ENCODE measurements around the gene RFX8.
"Not testable (repeated sequence)": the region's sequence is repeated elsewhere in the genome, so short reads cannot be mapped to it uniquely, and the experiment has no call there.

The RFX8 gene

DNA sequence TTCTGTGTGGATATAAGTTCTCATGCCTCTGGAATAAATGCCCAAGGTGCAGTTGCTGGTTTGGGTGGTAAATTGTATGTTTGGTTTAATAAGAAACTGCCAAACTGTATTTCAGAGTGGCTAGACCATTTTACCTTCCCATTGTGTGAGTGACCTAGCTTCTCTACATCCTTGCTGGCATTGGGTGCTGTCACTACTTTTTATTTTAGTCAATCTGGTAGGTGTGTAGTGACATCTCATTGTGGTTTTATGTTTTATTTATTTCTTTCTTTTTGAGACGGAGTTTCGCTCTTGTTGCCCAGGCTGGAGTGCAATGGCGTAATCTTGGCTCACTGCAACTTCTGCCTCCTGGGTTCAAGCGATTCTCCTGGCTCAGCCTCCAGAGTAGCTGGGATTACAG is 36.4 kb downstream of the RFX8 start:
- DNase-seq: not testable (repeated sequence)

DNA sequence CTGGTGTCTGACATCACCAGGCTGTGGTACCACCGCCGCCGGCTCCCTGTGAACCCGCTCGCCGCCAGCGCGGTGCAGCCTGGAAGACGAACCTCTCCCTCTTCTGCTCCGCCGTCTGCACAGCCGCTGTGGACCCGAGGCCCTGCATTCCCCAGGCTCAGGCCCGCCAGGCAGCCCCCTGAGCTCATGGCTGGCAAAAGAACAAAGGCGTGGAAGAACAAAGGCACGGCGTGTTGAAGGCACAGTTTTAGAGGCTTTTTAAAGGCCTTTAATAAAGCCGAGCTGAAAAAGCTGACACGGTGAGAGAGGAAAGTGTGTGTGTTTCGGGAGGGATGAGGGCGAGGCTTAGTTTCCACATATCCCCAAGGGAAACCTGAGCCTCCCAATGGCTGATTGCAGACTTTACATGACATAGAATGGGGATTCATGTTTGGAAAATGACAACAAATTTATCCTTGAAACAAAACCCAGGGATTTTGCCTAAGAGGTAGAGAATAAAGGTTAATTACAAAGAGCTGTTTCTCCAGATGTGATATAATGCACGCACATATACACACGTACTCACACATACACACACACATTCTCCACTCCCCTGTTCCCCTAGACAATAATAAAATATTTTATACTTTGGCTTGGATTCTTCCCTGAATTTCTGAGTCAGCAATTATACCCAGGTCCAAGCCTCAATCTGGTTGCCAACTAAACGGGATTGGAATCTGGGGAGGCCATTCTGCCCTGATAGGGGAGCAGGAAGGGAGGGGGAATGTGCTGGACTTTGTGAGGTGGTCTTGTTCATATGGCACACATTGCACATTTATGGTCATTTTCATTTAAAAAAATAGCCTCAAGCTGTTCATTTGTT is 39.7 kb downstream of the RFX8 start:
- DNase-seq: no peak

DNA sequence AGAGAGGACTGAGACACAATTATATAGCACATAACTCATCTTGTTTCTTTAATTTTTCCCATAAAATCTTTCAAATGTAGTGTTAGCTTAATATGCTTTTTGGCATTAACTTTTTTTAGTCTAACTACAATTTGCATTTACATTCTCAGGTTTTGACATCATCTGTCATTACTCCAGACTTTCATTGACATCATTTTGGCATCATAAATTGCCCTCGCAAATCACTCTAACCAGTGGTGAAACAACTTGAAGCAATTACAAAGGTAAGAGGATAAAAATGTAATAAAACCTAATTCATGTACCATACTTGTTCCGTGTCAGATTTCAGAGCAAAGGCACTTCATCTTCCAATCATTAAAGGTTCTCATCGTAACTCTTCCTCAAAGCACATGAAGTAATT is 41.4 kb downstream of the RFX8 start:
- no peak for DNase-seq

- DNase-seq: no peak
These were observed 42.3 kb downstream of the RFX8 start for GRCh38 chr2:101432411-101433181.

DNA sequence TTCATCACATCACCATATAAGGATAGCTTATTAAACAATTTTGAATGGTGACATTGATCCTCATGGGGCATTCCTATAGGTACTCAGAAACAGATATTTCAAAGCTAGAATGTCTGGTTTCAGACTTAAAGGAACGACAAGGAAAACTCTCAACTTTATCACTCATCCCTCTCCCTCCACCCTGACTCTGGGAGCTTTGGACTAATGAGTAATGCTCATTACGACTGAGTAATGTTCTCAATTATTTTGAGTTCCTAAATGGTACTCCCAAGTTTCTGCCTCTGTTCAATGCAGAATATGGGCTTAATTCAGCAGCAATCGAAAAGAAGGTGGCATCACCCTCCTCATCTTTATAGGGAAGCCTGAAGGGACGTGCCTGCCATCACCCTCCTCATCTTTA is 43.4 kb downstream of the RFX8 start:
- DNase-seq: no peak

DNA sequence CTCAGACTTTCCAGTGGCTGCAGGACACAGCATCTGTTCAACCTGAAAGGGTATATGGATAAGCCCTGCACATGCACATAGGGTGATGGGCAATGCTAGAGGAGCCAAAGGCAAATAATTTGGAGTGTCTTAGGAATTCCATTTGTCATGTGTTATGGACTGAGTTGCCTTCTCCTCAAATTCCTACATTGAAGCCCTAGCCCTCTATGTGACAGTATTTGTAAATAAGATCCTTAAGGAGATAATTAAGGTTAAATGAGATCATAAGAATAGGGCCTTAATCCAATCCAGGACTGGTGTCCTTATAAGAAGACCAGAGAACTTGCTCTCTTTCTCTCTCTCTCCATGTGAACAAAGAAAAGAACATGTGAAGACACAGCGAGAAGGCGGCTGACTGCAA is 44.8 kb downstream of the RFX8 start:
- DNase-seq: no peak

GRCh38 chr2:101429453-101429852 is 45.5 kb downstream of the RFX8 start:
- no peak for DNase-seq

- no peak for DNase-seq
These were observed 46.3 kb downstream of the RFX8 start for GRCh38 chr2:101428422-101429176.

GRCh38 chr2:101427743-101428142 is 47.2 kb downstream of the RFX8 start:
- no peak for DNase-seq

GRCh38 chr2:101427240-101427639 is 47.7 kb downstream of the RFX8 start:
- DNase-seq: no peak

GRCh38 chr2:101426822-101427221 is 48.1 kb downstream of the RFX8 start:
- DNase-seq: no peak

DNA sequence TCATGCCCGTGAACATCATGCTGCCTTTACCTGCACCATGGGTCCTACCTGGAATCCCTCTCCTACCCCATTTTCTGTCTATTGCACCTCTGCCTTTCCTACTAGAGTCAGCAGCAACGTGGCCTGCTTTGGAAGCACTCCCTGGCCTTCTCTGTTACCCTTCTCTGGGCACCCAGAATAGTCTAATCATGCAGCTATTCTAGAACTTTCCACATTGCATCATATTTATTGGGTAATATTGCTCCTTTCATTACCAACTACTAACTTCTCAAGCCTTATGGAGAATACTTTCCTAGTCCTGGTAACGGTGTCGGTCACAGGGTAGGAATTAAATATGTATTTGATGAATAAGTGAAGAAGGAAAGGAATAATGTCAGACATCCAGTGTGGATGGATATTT is 54.3 kb downstream of the RFX8 start:
- no peak for DNase-seq

DNA sequence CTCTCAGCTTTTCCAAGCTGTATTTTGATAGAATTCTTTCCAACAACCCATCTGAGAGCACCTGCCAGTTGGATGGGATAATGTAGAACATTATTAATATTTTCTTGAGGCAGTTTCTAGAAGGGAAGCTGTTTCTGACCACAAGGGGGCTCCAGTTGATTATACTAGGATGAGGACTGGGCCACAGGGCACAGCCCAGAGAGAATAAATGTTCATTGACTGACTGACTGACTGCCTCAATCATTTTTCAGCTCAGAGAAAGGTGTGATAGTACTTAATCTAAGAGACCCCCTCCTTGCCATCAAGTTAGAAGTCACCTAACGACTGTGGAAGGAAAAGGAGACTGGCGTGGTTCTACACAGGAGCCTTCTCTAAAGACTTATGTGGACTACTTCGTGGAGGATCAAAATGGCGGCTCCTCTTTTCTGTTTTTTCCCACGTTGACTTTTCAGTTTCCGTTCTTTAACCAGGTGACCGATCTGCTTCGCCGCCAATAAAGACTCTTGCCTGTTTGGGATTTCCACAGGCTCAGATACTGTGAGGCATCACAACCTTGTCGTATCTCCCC is 55.7 kb downstream of the RFX8 start:
- DNase-seq: peak; percentile 75

- no peak for DNase-seq
These were observed 56.3 kb downstream of the RFX8 start for GRCh38 chr2:101418460-101419095.

DNA sequence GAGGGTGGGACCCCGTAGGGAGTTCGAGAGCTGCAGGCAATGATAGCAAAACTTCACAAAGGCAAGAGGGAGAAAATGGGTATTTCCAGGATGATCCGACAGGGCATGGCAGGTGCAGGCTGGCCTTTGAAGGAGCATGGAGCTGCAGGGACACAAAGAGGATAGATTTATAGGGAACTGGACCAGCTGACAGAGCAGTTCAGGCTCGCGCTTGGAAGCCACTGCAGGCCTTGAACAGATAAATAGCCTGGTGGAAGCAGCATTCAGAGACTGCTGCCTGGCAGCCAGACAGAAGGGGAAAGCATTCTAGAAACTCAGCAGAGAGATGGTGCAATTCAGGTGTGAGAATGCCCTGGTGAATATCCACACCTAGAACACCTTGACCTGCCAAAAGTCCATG is 58.3 kb downstream of the RFX8 start:
- no peak for DNase-seq

DNA sequence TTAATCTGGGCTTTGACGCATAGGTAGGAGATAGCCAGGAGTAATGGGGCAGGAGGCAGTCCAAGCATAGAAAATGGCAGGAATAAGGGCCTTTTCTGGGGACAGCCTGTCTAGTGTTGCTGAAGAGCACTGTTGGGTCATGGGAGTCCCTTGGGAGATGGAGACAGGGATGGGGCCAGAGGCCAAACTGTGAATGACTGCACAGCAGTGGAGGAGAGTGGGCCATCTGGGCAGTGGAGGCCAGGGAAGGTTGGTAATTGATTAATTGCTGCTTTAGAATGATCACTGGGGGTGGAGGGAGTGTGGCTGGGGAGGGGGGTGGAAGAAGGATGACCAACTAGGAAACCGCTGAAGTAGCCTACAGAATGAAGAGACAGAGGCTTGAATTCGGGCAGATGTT is 59.0 kb downstream of the RFX8 start:
- no peak for DNase-seq

DNA sequence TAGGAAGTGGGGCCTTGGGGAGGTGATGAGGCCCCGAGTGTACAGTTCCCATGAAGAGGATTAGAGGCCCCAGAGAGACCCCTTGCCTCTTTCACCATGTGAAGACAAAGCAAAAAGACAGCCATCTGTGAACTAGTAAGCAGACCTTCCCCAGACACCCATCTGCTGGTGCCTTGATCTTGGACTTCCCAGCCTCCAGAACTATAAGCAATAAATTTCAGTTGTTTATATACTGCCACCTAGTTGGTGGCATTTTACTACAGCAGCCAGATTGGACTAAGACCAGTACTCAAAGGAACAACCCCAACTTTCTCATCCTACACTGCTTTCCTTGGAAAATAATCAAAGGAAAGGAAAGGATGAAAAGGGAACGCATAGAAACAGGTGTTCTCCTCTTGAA is 59.7 kb downstream of the RFX8 start:
- DNase-seq: no peak

DNA sequence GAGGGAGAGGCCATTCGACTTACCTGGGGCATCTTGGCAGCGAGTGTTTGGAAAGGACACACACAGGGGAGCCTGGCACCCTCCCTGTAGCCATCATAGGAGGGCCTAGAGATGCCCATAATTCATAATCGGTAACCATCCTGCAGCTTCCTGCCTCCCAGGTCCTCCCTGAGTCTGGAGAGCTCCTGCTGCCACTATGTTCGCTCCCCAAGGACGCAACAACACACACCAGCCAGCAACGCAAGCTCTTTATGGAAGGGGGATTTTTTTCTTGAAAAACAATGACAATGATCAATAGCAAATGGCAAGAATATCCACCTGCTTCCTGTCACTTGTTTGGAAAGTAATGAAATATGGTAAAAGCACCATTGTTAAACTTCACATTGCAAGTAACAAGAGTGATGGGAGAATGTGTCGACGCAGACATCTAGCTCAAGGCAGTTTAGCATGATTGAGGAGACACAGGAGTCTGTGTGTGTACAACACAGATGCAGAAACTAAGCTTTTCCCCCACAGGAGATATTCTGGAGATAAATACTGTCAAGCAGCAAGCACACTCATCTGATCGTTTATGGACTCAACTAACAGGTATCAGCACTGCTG is 62.7 kb downstream of the RFX8 start:
- no peak for DNase-seq

DNA sequence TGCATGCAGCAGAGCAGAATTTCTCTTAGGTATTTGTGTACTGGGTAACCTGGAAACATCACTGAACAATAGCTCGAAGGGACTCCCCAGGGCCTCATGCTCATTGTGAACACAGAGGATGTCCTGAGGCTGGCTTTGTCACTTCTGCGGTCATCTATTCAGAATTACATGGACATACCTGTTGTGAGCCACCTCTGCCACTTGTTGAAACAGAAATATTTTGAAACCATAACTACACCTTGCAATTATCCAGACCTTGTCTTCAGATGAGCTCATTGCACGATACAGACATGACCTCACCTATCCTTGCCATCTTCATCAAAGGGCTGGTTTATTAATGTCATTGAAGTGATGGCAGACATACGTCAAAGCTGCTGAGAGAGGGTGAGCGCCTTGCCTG is 64.2 kb downstream of the RFX8 start:
- no peak for DNase-seq

- DNase-seq: no peak
These were observed 64.8 kb downstream of the RFX8 start for GRCh38 chr2:101410114-101410513.

DNA sequence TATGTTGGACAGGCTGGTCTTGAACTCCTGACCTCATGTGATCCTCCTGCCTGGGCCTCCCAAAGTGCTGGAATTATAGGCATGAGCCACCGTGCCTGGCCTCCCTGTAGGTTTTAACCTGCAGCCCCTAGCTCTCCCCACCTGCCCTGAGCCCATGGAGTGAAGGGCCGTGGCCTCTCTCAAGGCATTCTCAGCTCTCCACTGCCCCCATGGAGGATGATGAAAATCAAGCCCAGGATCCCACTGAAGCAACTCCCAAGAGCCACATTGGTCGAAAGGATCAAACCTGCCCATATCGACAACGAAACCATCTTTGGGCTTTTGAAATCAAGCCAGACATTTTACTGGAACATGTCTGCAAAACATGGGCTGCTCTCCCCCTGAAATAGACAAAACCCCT is 65.2 kb downstream of the RFX8 start:
- DNase-seq: no peak

DNA sequence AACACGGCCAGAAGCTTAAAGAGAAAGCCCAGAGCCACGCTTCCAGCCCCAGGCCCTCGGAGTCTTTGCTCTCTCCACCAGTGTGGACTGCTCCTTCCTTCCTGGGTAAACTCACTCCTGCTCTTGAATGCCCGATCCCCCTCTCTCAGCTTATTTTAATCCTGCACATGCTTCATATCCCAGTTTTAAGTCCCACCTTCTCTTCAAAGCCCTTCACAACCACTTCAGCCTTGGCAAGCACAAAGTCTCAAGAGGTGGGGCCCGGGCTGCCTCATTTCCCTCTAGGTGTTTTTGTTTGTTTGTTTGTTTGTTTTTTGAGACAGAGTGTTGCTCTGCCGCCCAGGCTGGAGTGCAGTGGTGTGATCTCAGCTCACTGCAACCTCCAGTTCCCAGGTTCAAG is 66.0 kb downstream of the RFX8 start:
- no peak for DNase-seq

Measured in CD4-positive, alpha-beta T cell treated with Interleukin-17A for 1 hour (primary cell).